Heart right ventricle (tissue), 16 donors: ENCODE measurements around the gene ATP11B. TPM values are rescaled to one million over a fixed set of nuclear protein-coding genes. Genes with fewer than 3 reads are reported as not detected.

Experiments used
- ATAC-seq, 8 donors: fragments of 200-7000 bp; cut with Tn5 transposase; one replicate each; pipeline ENCODE4 v1.9.1; 2020; ENCODE audit warnings: mild to moderate bottlenecking in 8 of 8, moderate library complexity in 8 of 8, moderate number of reproducible peaks in 1 of 8
- DNase-seq, 2 donors: peaks; one replicate each; pipeline ENCODE4 v3.0.0-alpha.2; 2020
- H3K27ac ChIP-seq, 10 donors: fragments of 200-600 bp; sonication (generic) in 2 of 10; one replicate each; pipeline versions ENCODE4 v1.5.0 to v1.8.0; 2020 to 2022; ENCODE audit warnings: mild to moderate bottlenecking in 3 of 10
- H3K27me3 ChIP-seq, 7 donors: fragments of 200-600 bp; one replicate each; pipeline ENCODE4 v1.8.0; 2021 to 2022; ENCODE audit warnings: mild to moderate bottlenecking in 2 of 7
- H3K36me3 ChIP-seq, 9 donors: fragments of 200-600 bp; sonication (generic) in 1 of 9; one replicate each; pipeline versions ENCODE4 v1.5.0 to v1.8.0; 2020 to 2022; ENCODE audit warnings: mild to moderate bottlenecking in 2 of 9
- H3K4me1 ChIP-seq, 9 donors: fragments of 200-600 bp; sonication (generic) in 1 of 9; one replicate each; pipeline versions ENCODE4 v1.5.0 to v1.8.0; 2020 to 2022; ENCODE audit warnings: mild to moderate bottlenecking in 4 of 9
- H3K4me3 ChIP-seq, 10 donors: fragments of 200-600 bp; sonication (generic) in 2 of 10; one replicate each; pipeline versions ENCODE4 v1.5.0 to v1.8.0; 2020 to 2022; ENCODE audit warnings: mild to moderate bottlenecking in 7 of 10, moderate library complexity in 2 of 10
- H3K9me3 ChIP-seq, 11 donors: fragments of 200-600 bp in 10 of 11; sonication (generic) in 2 of 11; one replicate each; pipeline versions ENCODE4 v1.5.0 to v1.8.0; 2013 to 2022; ENCODE audit warnings: mild to moderate bottlenecking in 2 of 11, control low read depth in 1 of 11, moderate library complexity in 1 of 11
- CTCF ChIP-seq, 9 donors: fragments of 200-600 bp; sonication (generic) in 2 of 9; IDR thresholded peaks; one replicate each; pipeline versions ENCODE4 v1.5.0 to v1.8.0; 2021 to 2022; ENCODE audit warnings: antibody characterized with exemption in 9 of 9, mild to moderate bottlenecking in 5 of 9, moderate library complexity in 1 of 9
- WGBS, 2 donors: extraction: QIAGEN DNeasy Blood & Tissue Kit; methylation state at CpG; one replicate each; pipeline ENCODE4 v1.1.7; 2013; ENCODE audit warnings: inconsistent platforms in 1 of 2; 5-methylcytosine and 5-hydroxymethylcytosine counted together
- intact Hi-C, 10 donors: fragments of 100-400 bp; cut with DNase I; formaldehyde crosslinking; loops; one replicate each; pipeline versions ENCODE4 v1.11.1 to v1.14.2; 2022
- polyA plus RNA-seq, 2 donors: library from polyadenylated mRNA; stranded (reverse); fragments of 200-250 nt; gene quantifications; one replicate each; pipeline ENCODE4 v1.2.3, GENCODE V29; 2013
- total RNA-seq, 10 donors: library from RNA; stranded (reverse); fragmentation: NEBNext Ultra II Directional in 3 of 10; extraction: Animal tissue kit (Norgen Biotek cat#: 25700) in 3 of 10; gene quantifications; one replicate each; pipeline versions ENCODE4 v1.2.1 to v1.2.4, GENCODE V29; 2021 to 2023
- donor health status: Arrhythmogenic right ventricular cardiomyopathy.
- donor health status: ischemic (EF 13 %, LVEDD 7.1; RV severe dilation, severe dysfunction).
- donor health status: healthy with polysubstance abuse.
- donor health status: DM: no; HTN: yes; CAD: no.
- donor health status: DM: no; HTN: no; CAD: no.
- donor health status: ischemic (EF 25% LVEDD 6.9; RV normal size, moderate dysfunction).
- donor health status: ischemic (EF 25% LVEDD 5.7; RV mildly dilated, moderate dysfunction).
- donor health status: healthy.
- donor health status: DM: yes; HTN: yes; CAD: no.
- donor health status: Ischemic cardiomyopathy.
- donor health status: ischemic (EF 35%, LVEDD 5.7; RV mildly dilated, moderate dysfunction).
- donor health status: nonischemic (EF 11% LVEDD 7.7; RV severe dilation, severe dysfunction).
- donor health status: DM: yes; HTN: yes; CAD: no.
- donor health status: PGD.
- donor health status: ischemic (EF 29% LVEDD 5.4; RV normal size, mild dysfunction).
- donor health status: nonischemic (EF 23%, LVEDD 6.1; RV moderate dilation, normal function).

The ATP11B gene
- total and polyA plus RNA-seq, 12 donors, result 5.3 to 47.8 (median 36.8) TPM

GRCh38 chr3:182808041-182808770 is 14.9 kb downstream of the ATP11B start:
- H3K36me3 ChIP-seq, result no peaks in the 10 kb centered on the region
- H3K27ac ChIP-seq, result peak overlapping the region in 1 of 10 donors; percentile 17
- H3K27me3 ChIP-seq, result no peaks in the 10 kb centered on the region
- 57 to 65% methylated on average over 3 of the region's 3 CpGs for WGBS, 2 donors
- H3K9me3 ChIP-seq, result no peaks in the 10 kb centered on the region
- no peak overlapping the region for H3K4me3 ChIP-seq
- ATAC-seq (peak in 1 of 8 donors; percentile 41), DNase-seq (no peak)
- TF ChIP-seq CTCF (IDR thresholded peaks at IDR 0.05), result no peak
- intact Hi-C loops, result no loop called here
- H3K4me1 ChIP-seq, result peaks cover 3 to 58% (median 37%) of the 10 kb centered on the region in 9 donors

GRCh38 chr3:182809531-182809930 is 16.2 kb downstream of the ATP11B start:
- ATAC-seq (no peak), DNase-seq (no peak)
- intact Hi-C loops, result no loop called here
- H3K9me3 ChIP-seq, result no peaks in the 10 kb centered on the region
- H3K27me3 ChIP-seq, result no peaks in the 10 kb centered on the region
- WGBS, 2 donors, result 97 to 98% methylated on average over 3 of the region's 3 CpGs
- no peaks in the 10 kb centered on the region for H3K36me3 ChIP-seq
- TF ChIP-seq CTCF (IDR thresholded peaks at IDR 0.05), result no peak
- no peak overlapping the region for H3K27ac ChIP-seq
- no peak overlapping the region for H3K4me3 ChIP-seq
- H3K4me1 ChIP-seq, result peaks cover 3 to 52% (median 30%) of the 10 kb centered on the region in 9 donors

- intact Hi-C loops, result no loop called here
- TF ChIP-seq CTCF (IDR thresholded peaks at IDR 0.05), result no peak
- peak overlapping the region in 3 of 10 donors; percentile 23 to 44 (median 35) for H3K27ac ChIP-seq
- no peak overlapping the region for H3K4me3 ChIP-seq
- peak in 2 of 8 donors; percentile 64 to 65 for ATAC-seq
- 83 to 91% methylated on average over 3 of the region's 3 CpGs for WGBS, 2 donors
- peaks cover 3 to 63% (median 39%) of the 10 kb centered on the region in 9 donors for H3K4me1 ChIP-seq
- H3K27me3 ChIP-seq, result no peaks in the 10 kb centered on the region
- no peaks in the 10 kb centered on the region for H3K9me3 ChIP-seq
- DNase-seq, result no peak
- no peaks in the 10 kb centered on the region for H3K36me3 ChIP-seq
Observed at GRCh38 chr3:182810574-182811268, 17.4 kb downstream of the ATP11B start.

GRCh38 chr3:182811269-182811596 is 17.9 kb downstream of the ATP11B start:
- Histone ChIP-seq H3K4me1 (peaks cover 3 to 68% (median 42%) of the 10 kb centered on the region in 9 donors), H3K9me3 (no peaks in the 10 kb centered on the region), H3K36me3 (no peaks in the 10 kb centered on the region), H3K27ac (peak overlapping the region in 3 of 10 donors; percentile 23 to 44 (median 35)), H3K27me3 (no peaks in the 10 kb centered on the region), H3K4me3 (no peak overlapping the region)
- WGBS, 2 donors, result 93 to 97% methylated on average over 1 of the region's 1 CpG
- TF ChIP-seq CTCF (IDR thresholded peaks at IDR 0.05), result no peak
- DNase-seq (no peak), ATAC-seq (no peak)
- intact Hi-C loops, result no loop called here
